DND-41 (cell line): Measurements from ENCODE around the gene FOXD1.

Source experiments
- ATAC-seq: fragments of 200-7000 bp; cut with Tn5 transposase; 3 replicates; pipeline ENCODE4 v1.9.1; 2021; ENCODE audit warnings: low read depth; ENCODE audit not compliant: insufficient read depth
- DNase-seq: peaks from one replicate; pipeline ENCODE4 v3.0.0-alpha.2; 2020
- H2AFZ ChIP-seq: 2 replicates; pipeline ENCODE4 v1.6.0; 2012; ENCODE audit warnings: low read depth, low read length
- H3K27ac ChIP-seq: 2 replicates; pipeline ENCODE4 v1.5.1; 2012; ENCODE audit warnings: low read length, inconsistent platforms
- H3K27me3 ChIP-seq: fragments of 200-600 bp; sonication (generic); 2 replicates; pipeline ENCODE4 v1.6.0; 2012; ENCODE audit warnings: low read length, mild to moderate bottlenecking, inconsistent platforms; ENCODE audit not compliant: insufficient read depth, poor library complexity
- H3K36me3 ChIP-seq: 2 replicates; pipeline ENCODE4 v1.5.1; 2012; ENCODE audit warnings: low read length, inconsistent platforms; ENCODE audit not compliant: insufficient read depth
- H3K4me1 ChIP-seq: 2 replicates; pipeline ENCODE4 v1.5.1; 2012; ENCODE audit warnings: mild to moderate bottlenecking, low read length; ENCODE audit not compliant: insufficient read depth
- H3K4me2 ChIP-seq: 2 replicates; pipeline ENCODE4 v1.6.0; 2012; ENCODE audit warnings: mild to moderate bottlenecking, moderate library complexity, low read length, inconsistent platforms; ENCODE audit not compliant: insufficient read depth
- H3K4me3 ChIP-seq, 2 experiments: fragments of 200-600 bp in 1 of 2; shearing (Covaris generic) in 1 of 2; 2 replicates each; pipeline ENCODE4 v1.5.1; 2012 to 2016; ENCODE audit warnings: inconsistent platforms in 2 of 2, low read length in 2 of 2, mild to moderate bottlenecking in 2 of 2, low read depth in 1 of 2, moderate library complexity in 1 of 2
- H3K79me2 ChIP-seq: 2 replicates; pipeline ENCODE4 v1.6.0; 2012; ENCODE audit warnings: low read length, inconsistent platforms; ENCODE audit not compliant: insufficient read depth
- H3K9ac ChIP-seq: 2 replicates; pipeline ENCODE4 v1.6.0; 2012; ENCODE audit warnings: low read depth, mild to moderate bottlenecking, inconsistent platforms, low read length, moderate library complexity
- H3K9me3 ChIP-seq: 2 replicates; pipeline ENCODE4 v1.5.1; 2012; ENCODE audit warnings: low read length, moderate library complexity, mild to moderate bottlenecking, inconsistent platforms; ENCODE audit not compliant: insufficient read depth, severe bottlenecking
- H4K20me1 ChIP-seq: 2 replicates; pipeline ENCODE4 v1.6.0; 2012; ENCODE audit warnings: low read length; ENCODE audit not compliant: insufficient read depth
- CTCF ChIP-seq: IDR thresholded peaks from 2 replicates; pipeline ENCODE4 v1.5.1; 2012; ENCODE audit warnings: borderline replicate concordance, low read length, moderate library complexity, mild to moderate bottlenecking; ENCODE audit not compliant: poor library complexity, severe bottlenecking; ENCODE audit errors: extremely low read depth
- EZH2 ChIP-seq: IDR thresholded peaks from 3 replicates; pipeline ENCODE4 v1.6.1; 2012; ENCODE audit warnings: borderline replicate concordance, low read depth, mild to moderate bottlenecking, moderate library complexity, low read length, inconsistent platforms; ENCODE audit not compliant: severe bottlenecking

FOXD1 gene

DNA sequence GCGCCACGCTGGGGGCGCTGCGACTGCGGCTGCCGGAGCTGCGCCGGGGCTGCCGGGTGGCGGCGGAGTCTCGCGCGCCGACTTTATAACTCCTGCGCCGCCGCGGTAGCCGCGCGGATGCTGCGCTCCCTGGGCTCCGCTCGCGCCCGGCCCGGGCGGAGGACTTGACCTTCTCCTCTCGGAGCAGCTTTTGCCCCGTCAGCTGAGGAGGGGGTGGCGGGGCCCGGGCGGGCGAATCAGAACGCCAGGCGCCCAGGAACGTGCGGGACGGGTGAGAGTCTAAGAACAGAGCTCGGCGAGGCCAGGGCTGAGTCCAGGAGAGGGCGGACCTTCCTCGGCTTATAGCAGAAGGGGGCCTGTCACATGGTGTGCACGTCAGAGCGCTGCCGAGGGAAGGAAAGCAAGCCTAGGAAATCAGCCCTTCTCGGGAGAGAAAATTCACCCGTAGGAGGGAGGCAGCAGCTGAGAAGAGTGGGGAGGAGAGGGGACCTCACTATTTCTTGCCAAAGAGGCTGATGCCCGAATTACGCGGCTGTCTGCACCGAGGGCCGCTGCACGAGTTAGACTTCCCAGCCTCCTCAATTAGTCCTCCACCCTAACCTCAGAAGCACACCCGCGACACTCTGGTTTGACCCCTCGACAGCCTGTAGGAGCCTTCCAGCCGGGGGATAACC, at the start of gene FOXD1:
TSS of gene FOXD1 (minus strand) at position 315 of the 674 bp plus-strand sequence. CDS start 415 bp downstream, outside the sequence.
- Histone ChIP-seq H4K20me1 (no peaks in the 10 kb centered on the region), H3K4me1 (no peaks in the 10 kb centered on the region), H3K79me2 (no peaks in the 10 kb centered on the region), H3K4me3 (no peak within 1 kb of the TSS), H2AFZ (no peak within 1 kb of the TSS), H3K27me3 (peaks cover 8% of the 10 kb centered on the region), H3K27ac (no peak within 1 kb of the TSS), H3K4me2 (no peak within 1 kb of the TSS), H3K9me3 (no peaks in the 10 kb centered on the region), H3K9ac (no peak within 1 kb of the TSS), H3K36me3 (no peaks in the 10 kb centered on the region)
- no peak for DNase-seq
- no peak for ATAC-seq
- TF ChIP-seq EZH2 (no peak), CTCF (no peak)

GRCh38 chr5:73497497-73498056, 49.0 kb upstream of the FOXD1 start:
- peak overlapping the region; percentile 93 for H3K9ac ChIP-seq
- H3K4me1 ChIP-seq, result peaks cover 41% of the 10 kb centered on the region
- peaks cover 53% of the 10 kb centered on the region for H3K79me2 ChIP-seq
- no peaks in the 10 kb centered on the region for H3K27me3 ChIP-seq
- H3K9me3 ChIP-seq, result no peaks in the 10 kb centered on the region
- no peak for ATAC-seq
- peak overlapping the region; percentile 72 for H3K4me2 ChIP-seq
- H2AFZ ChIP-seq, result peak overlapping the region; percentile 96
- H4K20me1 ChIP-seq, result peaks cover 33% of the 10 kb centered on the region; the same call in 1 of the 2 replicates
- TF ChIP-seq EZH2 (no peak), CTCF (no peak)
- peaks cover 40% of the 10 kb centered on the region for H3K36me3 ChIP-seq
- H3K4me3 ChIP-seq, result peak overlapping the region; percentile 72 to 75
- DNase-seq, result no peak
- H3K27ac ChIP-seq, result peak overlapping the region; percentile 97

DNA sequence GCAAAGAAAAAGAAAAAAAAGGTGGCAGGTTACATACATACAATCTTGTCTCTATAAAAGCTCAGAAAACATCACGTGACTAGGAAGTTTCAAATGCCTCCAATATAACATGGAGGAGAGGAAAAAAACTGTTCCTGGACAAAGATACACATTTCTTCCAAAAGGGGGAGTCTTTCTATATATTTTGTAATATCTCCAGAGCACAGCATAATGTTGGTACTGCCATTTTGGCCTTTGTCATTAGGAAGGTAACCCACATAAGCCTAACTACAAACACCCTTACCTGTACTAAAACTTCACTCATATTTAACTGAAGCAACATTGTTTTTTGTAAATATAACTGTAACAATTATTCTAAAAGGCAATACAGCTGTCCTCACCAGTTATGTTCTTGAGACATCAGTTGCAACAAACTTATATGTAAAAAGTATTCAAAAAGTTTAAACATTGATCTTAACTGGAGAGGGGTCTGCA, 48.4 kb upstream of the FOXD1 start:
- TF ChIP-seq CTCF (peak; percentile 54), EZH2 (no peak)
- peaks cover 49% of the 10 kb centered on the region for H3K79me2 ChIP-seq
- peaks cover 28% of the 10 kb centered on the region; the same call in 1 of the 2 replicates for H4K20me1 ChIP-seq
- peaks cover 41% of the 10 kb centered on the region for H3K4me1 ChIP-seq
- H3K9me3 ChIP-seq, result no peaks in the 10 kb centered on the region
- DNase-seq (no peak), ATAC-seq (peak; percentile 7; the same call in 1 of the 3 replicates)
- H3K27ac ChIP-seq, result peak overlapping the region; percentile 97
- H3K27me3 ChIP-seq, result no peaks in the 10 kb centered on the region
- H2AFZ ChIP-seq, result peak overlapping the region; percentile 96
- H3K9ac ChIP-seq, result peak overlapping the region; percentile 93
- peak overlapping the region; percentile 72 to 75 for H3K4me3 ChIP-seq
- peaks cover 35% of the 10 kb centered on the region for H3K36me3 ChIP-seq
- peak overlapping the region; percentile 72 for H3K4me2 ChIP-seq
